Stimulated activated naive CD4-positive, alpha-beta T cell treated with Interleukin-2 at 50 U/mL for 16 hours (primary cell): ENCODE results near the gene OR4N5.
"Not testable (repeated sequence)": the region's sequence is repeated elsewhere in the genome, so short reads cannot be mapped to it uniquely, and the experiment has no call there.

Experiments used
- DNase-seq: peaks from one replicate; lab custom pipeline; 2025; lab: John Stamatoyannopoulos, UW

The OR4N5 gene

GRCh38 chr14:20138520-20138919 is at the start of gene OR4N5:
OR4N5 (plus strand) TSS chr14:20138820; CDS start chr14:20143736, 4,916 bp downstream.
- no peak for DNase-seq

GRCh38 chr14:20092050-20092449 is 46.6 kb upstream of the OR4N5 start:
- no peak for DNase-seq

GRCh38 chr14:20093442-20093841 is 45.2 kb upstream of the OR4N5 start:
- no peak for DNase-seq

- DNase-seq, result not testable (repeated sequence)
These were observed 39.5 kb upstream of the OR4N5 start for GRCh38 chr14:20098926-20099770.

- DNase-seq, result no peak
These were observed 28.2 kb upstream of the OR4N5 start, which contains the start of gene OR4K17 for GRCh38 chr14:20110438-20110837. OR4K17 (plus strand) TSS chr14:20110739; CDS start chr14:20117500, 6,761 bp downstream.

GRCh38 chr14:20112321-20112720 is 26.3 kb upstream of the OR4N5 start:
- DNase-seq, result no peak

- DNase-seq, result no peak
These were observed 21.9 kb upstream of the OR4N5 start for GRCh38 chr14:20116748-20117147.

GRCh38 chr14:20118795-20119194 is 19.8 kb upstream of the OR4N5 start:
- DNase-seq, result no peak

- DNase-seq, result no peak
These were observed 5.3 kb downstream of the OR4N5 start for GRCh38 chr14:20143911-20144310.

GRCh38 chr14:20144820-20145219 is 6.2 kb downstream of the OR4N5 start:
- no peak for DNase-seq

GRCh38 chr14:20164462-20164861 is 25.8 kb downstream of the OR4N5 start:
- DNase-seq, result no peak

GRCh38 chr14:20167091-20167490 is 28.5 kb downstream of the OR4N5 start:
- DNase-seq, result no peak

GRCh38 chr14:20169852-20170251 is 31.2 kb downstream of the OR4N5 start:
- not testable (repeated sequence) for DNase-seq

- not testable (repeated sequence) for DNase-seq
These were observed 35.6 kb downstream of the OR4N5 start for GRCh38 chr14:20174205-20174604.

- no peak for DNase-seq
These were observed 37.7 kb downstream of the OR4N5 start for GRCh38 chr14:20176330-20176729.

GRCh38 chr14:20177433-20177974 is 38.9 kb downstream of the OR4N5 start:
- DNase-seq, result no peak

- no peak for DNase-seq
These were observed 40.6 kb downstream of the OR4N5 start for GRCh38 chr14:20179218-20179617.

GRCh38 chr14:20179880-20180279 is 41.3 kb downstream of the OR4N5 start:
- no peak for DNase-seq

- no peak for DNase-seq
These were observed 41.9 kb downstream of the OR4N5 start for GRCh38 chr14:20180486-20180885.

GRCh38 chr14:20184181-20184580 is 45.6 kb downstream of the OR4N5 start:
- no peak for DNase-seq

- no peak for DNase-seq
These were observed 52.0 kb downstream of the OR4N5 start, which contains the start of gene OR11G2 for GRCh38 chr14:20190596-20190995. OR11G2 (plus strand) TSS chr14:20190896; CDS start chr14:20197438, 6,542 bp downstream.

- DNase-seq, result no peak
These were observed 52.8 kb downstream of the OR4N5 start for GRCh38 chr14:20191396-20191795.

- DNase-seq, result no peak
These were observed 55.5 kb downstream of the OR4N5 start for GRCh38 chr14:20194101-20194500.
